ENCODE data around the gene PADI3. TPM values are rescaled to one million over a fixed set of nuclear protein-coding genes. Genes with fewer than 3 reads are reported as not detected.

Gene PADI3
- total and polyA plus RNA-seq, 2 experiments from 2014 or later: 0.37 to 0.80 TPM

GRCh38 chr1:17280436-17280835, 31.5 kb downstream of the PADI3 start:
- H3K27ac ChIP-seq (ENCODE audit: low read depth): no peak overlapping the region
- H2AFZ ChIP-seq: no peak overlapping the region
- no peaks in the 10 kb centered on the region for H3K36me3 ChIP-seq (ENCODE audit: insufficient read depth)
- H3K4me2 ChIP-seq: no peak overlapping the region
- no peaks in the 10 kb centered on the region for H3K9me2 ChIP-seq (ENCODE audit: insufficient read depth)
- H3F3A ChIP-seq (replicated peaks; ENCODE audit: low read depth): no peaks in the 10 kb centered on the region
- H3K27me3 Mint-ChIP-seq (ENCODE audit: insufficient read depth, low read depth, poor library complexity): peaks cover 4% of the 10 kb centered on the region
- DNase-seq (ENCODE audit: low spot score): no peak
- H4K20me1 ChIP-seq (replicated peaks; ENCODE audit: insufficient read depth): no peaks in the 10 kb centered on the region; the same call in 1 of the 2 replicates
- no peaks in the 10 kb centered on the region for H3K9me3 Mint-ChIP-seq
- no peaks in the 10 kb centered on the region for H3K79me2 ChIP-seq (replicated peaks; ENCODE audit: insufficient read depth)
- no peaks in the 10 kb centered on the region for H3K4me1 ChIP-seq (ENCODE audit: insufficient read depth)
- H3K4me1 Mint-ChIP-seq: no peaks in the 10 kb centered on the region
- ATAC-seq: no peak
- no peak overlapping the region for H3K4me3 ChIP-seq
- TF ChIP-seq NANOG (IDR thresholded peaks at IDR 0.05; ENCODE audit: borderline replicate concordance) (no peak), EZH2 (IDR thresholded peaks at IDR 0.05; ENCODE audit: low read depth, unreplicated experiment) (no peak), POLR2AphosphoS5 (IDR thresholded peaks at IDR 0.05; ENCODE audit: low read depth) (no peak), JUNB (IDR thresholded peaks at IDR 0.05; ENCODE audit: unreplicated experiment) (no peak), STAT1 (IDR thresholded peaks at IDR 0.05; ENCODE audit: unreplicated experiment) (no peak), CREB1 (CRISPR knock-in tag; IDR thresholded peaks at IDR 0.05; ENCODE audit: low read depth) (no peak), EZH2phosphoT487 (IDR thresholded peaks at IDR 0.05; ENCODE audit: unreplicated experiment) (no peak), CTCF (conservative IDR thresholded peaks at IDR 0.05; ENCODE audit: low read depth in 2 of 2) (no peak), ZNF331 (CRISPR knock-in tag; IDR thresholded peaks at IDR 0.05; ENCODE audit: low read depth) (no peak)
- TF ChIP-seq, protein P1, sequence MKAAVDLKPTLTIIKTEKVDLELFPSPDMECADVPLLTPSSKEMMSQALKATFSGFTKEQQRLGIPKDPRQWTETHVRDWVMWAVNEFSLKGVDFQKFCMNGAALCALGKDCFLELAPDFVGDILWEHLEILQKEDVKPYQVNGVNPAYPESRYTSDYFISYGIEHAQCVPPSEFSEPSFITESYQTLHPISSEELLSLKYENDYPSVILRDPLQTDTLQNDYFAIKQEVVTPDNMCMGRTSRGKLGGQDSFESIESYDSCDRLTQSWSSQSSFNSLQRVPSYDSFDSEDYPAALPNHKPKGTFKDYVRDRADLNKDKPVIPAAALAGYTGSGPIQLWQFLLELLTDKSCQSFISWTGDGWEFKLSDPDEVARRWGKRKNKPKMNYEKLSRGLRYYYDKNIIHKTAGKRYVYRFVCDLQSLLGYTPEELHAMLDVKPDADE (IDR thresholded peaks at IDR 0.05): no peak
- H3K36me3 Mint-ChIP-seq (ENCODE audit: low read depth): no peaks in the 10 kb centered on the region
- no peak overlapping the region for H3K27ac Mint-ChIP-seq
- no peak overlapping the region for H3K4me3 Mint-ChIP-seq
- H3K27me3 ChIP-seq (ENCODE audit: insufficient read depth): no peaks in the 10 kb centered on the region

GRCh38 chr1:17280894-17281293, 32.0 kb downstream of the PADI3 start:
- Mint-ChIP-seq H3K4me3 (no peak overlapping the region), H3K9me3 (no peaks in the 10 kb centered on the region), H3K27ac (no peak overlapping the region), H3K4me1 (no peaks in the 10 kb centered on the region), H3K36me3 (ENCODE audit: low read depth) (no peaks in the 10 kb centered on the region), H3K27me3 (ENCODE audit: insufficient read depth, low read depth, poor library complexity) (peaks cover 4% of the 10 kb centered on the region)
- Histone ChIP-seq H3K79me2 (replicated peaks; ENCODE audit: insufficient read depth) (no peaks in the 10 kb centered on the region), H3K36me3 (ENCODE audit: insufficient read depth) (no peaks in the 10 kb centered on the region), H4K20me1 (replicated peaks; ENCODE audit: insufficient read depth) (no peaks in the 10 kb centered on the region), H3K4me1 (ENCODE audit: insufficient read depth) (no peaks in the 10 kb centered on the region), H3K27me3 (ENCODE audit: insufficient read depth) (no peaks in the 10 kb centered on the region), H3K9me2 (ENCODE audit: insufficient read depth) (no peaks in the 10 kb centered on the region), H3K27ac (ENCODE audit: low read depth) (no peak overlapping the region), H3K4me3 (no peak overlapping the region), H3K4me2 (no peak overlapping the region), H2AFZ (no peak overlapping the region), H3F3A (replicated peaks; ENCODE audit: low read depth) (no peaks in the 10 kb centered on the region)
- TF ChIP-seq CREB1 (CRISPR knock-in tag; IDR thresholded peaks at IDR 0.05; ENCODE audit: low read depth) (no peak), ZNF114 (CRISPR knock-in tag; IDR thresholded peaks at IDR 0.05) (no peak), NANOG (IDR thresholded peaks at IDR 0.05; ENCODE audit: borderline replicate concordance) (no peak), ZNF331 (CRISPR knock-in tag; IDR thresholded peaks at IDR 0.05; ENCODE audit: low read depth) (no peak), EZH2 (IDR thresholded peaks at IDR 0.05; ENCODE audit: low read depth, unreplicated experiment) (no peak), JUNB (IDR thresholded peaks at IDR 0.05; ENCODE audit: unreplicated experiment) (no peak), CTCF (conservative IDR thresholded peaks at IDR 0.05; ENCODE audit: low read depth in 2 of 2) (no peak), EZH2phosphoT487 (IDR thresholded peaks at IDR 0.05; ENCODE audit: unreplicated experiment) (no peak), POLR2AphosphoS5 (IDR thresholded peaks at IDR 0.05; ENCODE audit: low read depth) (no peak), STAT1 (IDR thresholded peaks at IDR 0.05; ENCODE audit: unreplicated experiment) (no peak)
- TF ChIP-seq, protein P2, sequence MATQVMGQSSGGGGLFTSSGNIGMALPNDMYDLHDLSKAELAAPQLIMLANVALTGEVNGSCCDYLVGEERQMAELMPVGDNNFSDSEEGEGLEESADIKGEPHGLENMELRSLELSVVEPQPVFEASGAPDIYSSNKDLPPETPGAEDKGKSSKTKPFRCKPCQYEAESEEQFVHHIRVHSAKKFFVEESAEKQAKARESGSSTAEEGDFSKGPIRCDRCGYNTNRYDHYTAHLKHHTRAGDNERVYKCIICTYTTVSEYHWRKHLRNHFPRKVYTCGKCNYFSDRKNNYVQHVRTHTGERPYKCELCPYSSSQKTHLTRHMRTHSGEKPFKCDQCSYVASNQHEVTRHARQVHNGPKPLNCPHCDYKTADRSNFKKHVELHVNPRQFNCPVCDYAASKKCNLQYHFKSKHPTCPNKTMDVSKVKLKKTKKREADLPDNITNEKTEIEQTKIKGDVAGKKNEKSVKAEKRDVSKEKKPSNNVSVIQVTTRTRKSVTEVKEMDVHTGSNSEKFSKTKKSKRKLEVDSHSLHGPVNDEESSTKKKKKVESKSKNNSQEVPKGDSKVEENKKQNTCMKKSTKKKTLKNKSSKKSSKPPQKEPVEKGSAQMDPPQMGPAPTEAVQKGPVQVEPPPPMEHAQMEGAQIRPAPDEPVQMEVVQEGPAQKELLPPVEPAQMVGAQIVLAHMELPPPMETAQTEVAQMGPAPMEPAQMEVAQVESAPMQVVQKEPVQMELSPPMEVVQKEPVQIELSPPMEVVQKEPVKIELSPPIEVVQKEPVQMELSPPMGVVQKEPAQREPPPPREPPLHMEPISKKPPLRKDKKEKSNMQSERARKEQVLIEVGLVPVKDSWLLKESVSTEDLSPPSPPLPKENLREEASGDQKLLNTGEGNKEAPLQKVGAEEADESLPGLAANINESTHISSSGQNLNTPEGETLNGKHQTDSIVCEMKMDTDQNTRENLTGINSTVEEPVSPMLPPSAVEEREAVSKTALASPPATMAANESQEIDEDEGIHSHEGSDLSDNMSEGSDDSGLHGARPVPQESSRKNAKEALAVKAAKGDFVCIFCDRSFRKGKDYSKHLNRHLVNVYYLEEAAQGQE (IDR thresholded peaks at IDR 0.05; ENCODE audit: unreplicated experiment): no peak
- TF ChIP-seq, protein P1 (IDR thresholded peaks at IDR 0.05): no peak
- DNase-seq (ENCODE audit: low spot score): no peak
- no peak for ATAC-seq

Measured in GM23338 (cell line).